ENCODE results near the gene CD72.

- TF ChIP-seq CTCF (conservative IDR thresholded peaks at IDR 0.05) (no peak), ZFX (IDR thresholded peaks at IDR 0.05) (no peak)
Observed at GRCh38 chr9:35652829-35653209, 34.6 kb upstream of the CD72 start.
